Prostate gland (tissue), 2 donors: ENCODE results near the gene NRXN2. TPM values are rescaled to one million over a fixed set of nuclear protein-coding genes. Genes with fewer than 3 reads are reported as not detected.

Source experiments
- DNase-seq: peaks from one replicate; pipeline ENCODE4 v3.0.0-alpha.2; 2019; ENCODE audit warnings: low spot score
- H3K27ac ChIP-seq, 2 donors: fragments of 200-600 bp; sonication (generic); 2 replicates each; pipeline ENCODE4 v1.5.1; 2017 to 2019
- H3K27me3 ChIP-seq: fragments of 200-600 bp; sonication (generic); replicated peaks from 2 replicates; pipeline ENCODE4 v1.5.1; 2019; ENCODE audit not compliant: insufficient read depth
- H3K36me3 ChIP-seq, 2 donors: fragments of 200-600 bp; sonication (generic); 1 replicate in 1 of 2; 2 replicates in 1 of 2; pipeline versions ENCODE4 v1.5.1 to v1.8.1; 2017 to 2019
- H3K4me1 ChIP-seq: fragments of 200-600 bp; sonication (generic); replicated peaks from 2 replicates; pipeline ENCODE4 v1.5.1; 2019
- H3K4me3 ChIP-seq, 2 donors: fragments of 200-600 bp; sonication (generic); 2 replicates each; pipeline ENCODE4 v1.5.1; 2017 to 2019
- H3K9me3 ChIP-seq: fragments of 200-600 bp; sonication (generic); 2 replicates; pipeline ENCODE4 v1.5.1; 2017
- CTCF ChIP-seq, 4 experiments: fragments of 200-600 bp in 2 of 4; fragments of 450-650 bp in 2 of 4; sonication (generic) in 2 of 4; IDR thresholded peaks; 1 replicate in 3 of 4; 2 replicates in 1 of 4; pipeline ENCODE4 v1.5.1; 2016 to 2019; ENCODE audit warnings: antibody characterized with exemption in 4 of 4, mild to moderate bottlenecking in 2 of 4, moderate library complexity in 2 of 4
- POLR2A ChIP-seq: fragments of 450-650 bp; IDR thresholded peaks from one replicate; pipeline ENCODE4 v1.6.1; 2016; ENCODE audit warnings: antibody characterized with exemption, mild to moderate bottlenecking
- POLR2AphosphoS5 ChIP-seq: sonication (generic); formaldehyde crosslinking; IDR thresholded peaks from one replicate; pipeline ENCODE4 v1.6.1; 2017; ENCODE audit warnings: antibody characterized with exemption
- WGBS: methylation state at CpG from one replicate; pipeline ENCODE4 v1.1.5; 2018; 5-methylcytosine and 5-hydroxymethylcytosine counted together
- intact Hi-C: fragments of 100-400 bp; cut with DNase I; formaldehyde crosslinking; loops from one replicate; pipeline ENCODE4 v1.14.2; 2022
- total RNA-seq, 2 donors: library from RNA; depleted of rRNA; stranded (reverse); fragments of >200 nt; gene quantifications; one replicate each; pipeline ENCODE4 v1.1.0, GENCODE V29; 2016

NRXN2 gene
- total RNA-seq, 2 donors from 2014 or later: 0.46 to 26.8 TPM

- Histone ChIP-seq H3K4me3 (no peak overlapping the region), H3K36me3 (no peaks in the 10 kb centered on the region), H3K9me3 (no peaks in the 10 kb centered on the region), H3K4me1 (no peaks in the 10 kb centered on the region), H3K27ac (no peak overlapping the region), H3K27me3 (no peaks in the 10 kb centered on the region)
- WGBS: 73% methylated on average over 15 of the region's 21 CpGs
- no peak for DNase-seq
- TF ChIP-seq CTCF (IDR thresholded peaks at IDR 0.05): no peak
- intact Hi-C loops: no loop called here
Observed at GRCh38 chr11:64605656-64606585, 117.1 kb downstream of the NRXN2 start.

- WGBS: 75% methylated on average over 10 of the region's 10 CpGs
- TF ChIP-seq POLR2AphosphoS5 (no peak), POLR2A (no peak), CTCF (IDR thresholded peaks at IDR 0.05) (no peak)
- Histone ChIP-seq H3K27ac (no peak overlapping the region), H3K36me3 (no peaks in the 10 kb centered on the region), H3K4me3 (no peak overlapping the region), H3K27me3 (no peaks in the 10 kb centered on the region), H3K9me3 (no peaks in the 10 kb centered on the region), H3K4me1 (no peaks in the 10 kb centered on the region)
- intact Hi-C loops: no loop called here
- no peak for DNase-seq
Observed at GRCh38 chr11:64605244-64605560, 117.8 kb downstream of the NRXN2 start.

- DNase-seq: no peak
- intact Hi-C loops: no loop called here
- H3K27me3 ChIP-seq: no peaks in the 10 kb centered on the region
- H3K27ac ChIP-seq: no peak overlapping the region
- no peaks in the 10 kb centered on the region for H3K9me3 ChIP-seq
- H3K4me3 ChIP-seq: no peak overlapping the region
- no peak for TF ChIP-seq POLR2A
- no peak for TF ChIP-seq POLR2AphosphoS5
- no peak for TF ChIP-seq CTCF (IDR thresholded peaks at IDR 0.05)
- H3K36me3 ChIP-seq: no peaks in the 10 kb centered on the region
- no peaks in the 10 kb centered on the region for H3K4me1 ChIP-seq
- WGBS: 76% methylated on average over 7 of the region's 7 CpGs
Observed at GRCh38 chr11:64604458-64605243, 118.3 kb downstream of the NRXN2 start.

- Histone ChIP-seq H3K27me3 (no peaks in the 10 kb centered on the region), H3K27ac (no peak overlapping the region), H3K4me3 (no peak overlapping the region), H3K4me1 (no peaks in the 10 kb centered on the region), H3K9me3 (no peaks in the 10 kb centered on the region), H3K36me3 (no peaks in the 10 kb centered on the region)
- WGBS: 88% methylated on average over 6 of the region's 10 CpGs
- no peak for TF ChIP-seq CTCF (IDR thresholded peaks at IDR 0.05)
- no peak for TF ChIP-seq POLR2AphosphoS5
- no peak for TF ChIP-seq POLR2A
- no peak for DNase-seq
- intact Hi-C loops: no loop called here
Observed at GRCh38 chr11:64603411-64604110, 119.4 kb downstream of the NRXN2 start.
